ENCODE measurements around the gene GPATCH11.

Gene GPATCH11

GRCh38 chr2:37083873-37084794 is at the start of gene GPATCH11, which contains the start of gene HEATR5B:
TSS of gene GPATCH11 (plus strand) at chr2:37084518. CDS start at chr2:37088382, 3,864 bp downstream.
TSS of gene HEATR5B (minus strand) at chr2:37084372. CDS start at chr2:37083414, 958 bp downstream.
- Histone ChIP-seq H3K4me3 (peak within 1 kb of the TSS; percentile 65 to 95 (median 79)), H3K27ac (peak within 1 kb of the TSS; percentile 65 to 90 (median 81))

- H3K4me3 ChIP-seq, result no peak overlapping the region
These were observed 46.5 kb upstream of the GPATCH11 start for GRCh38 chr2:37037771-37038170.

DNA sequence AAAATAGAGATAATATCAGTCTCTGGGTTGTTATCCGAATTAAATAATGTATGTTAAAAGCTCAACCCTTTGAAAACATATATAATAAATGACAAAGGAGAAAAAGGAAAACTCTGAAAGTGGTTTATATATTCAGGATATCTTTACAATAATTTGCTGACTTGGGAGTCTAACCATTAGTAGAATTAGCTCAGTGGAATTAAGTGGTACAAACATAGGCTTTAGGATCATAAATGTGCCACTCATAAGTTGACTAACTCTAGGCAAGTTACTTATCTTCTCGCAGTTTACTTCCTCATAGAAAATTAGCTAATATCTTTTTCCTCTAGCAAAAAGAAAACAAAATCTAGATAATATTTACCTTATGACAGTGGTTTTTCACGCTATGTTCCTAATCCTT is 44.7 kb upstream of the GPATCH11 start:
- Histone ChIP-seq H3K4me3 (no peak overlapping the region), H3K27ac (no peak overlapping the region)

More at GRCh38 chr2:37037771-37038170, 46.5 kb upstream of the GPATCH11 start:
- no peak overlapping the region for H3K27ac ChIP-seq

- Histone ChIP-seq H3K27ac (peak overlapping the region in 1 of 21 experiments; percentile 17), H3K4me3 (no peak overlapping the region)
These were observed 31.6 kb upstream of the GPATCH11 start for GRCh38 chr2:37052600-37053332.

DNA sequence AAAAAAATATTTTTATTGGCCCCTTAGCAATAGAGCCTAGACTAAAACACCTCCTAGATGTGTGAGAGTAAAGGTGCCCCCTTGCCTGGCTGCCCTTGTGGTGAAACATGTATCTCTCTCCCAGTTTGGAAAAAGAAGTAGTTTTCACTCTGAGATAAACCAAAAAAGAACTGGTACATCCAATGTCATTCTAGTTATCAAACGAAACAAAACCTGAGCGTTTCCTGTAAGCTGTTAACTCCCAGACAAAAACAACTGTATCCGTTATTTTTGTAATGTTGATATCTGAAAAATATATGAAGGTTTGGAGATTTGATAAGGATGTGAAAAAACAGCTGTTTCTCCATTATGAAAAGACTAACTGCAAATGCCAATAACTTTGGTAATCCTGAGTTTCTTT is 24.5 kb upstream of the GPATCH11 start:
- Histone ChIP-seq H3K4me3 (no peak overlapping the region), H3K27ac (no peak overlapping the region)

GRCh38 chr2:37060446-37060845 is 23.9 kb upstream of the GPATCH11 start:
- Histone ChIP-seq H3K4me3 (no peak overlapping the region), H3K27ac (no peak overlapping the region)

- H3K27ac ChIP-seq, result no peak overlapping the region
- no peak overlapping the region for H3K4me3 ChIP-seq
These were observed 23.2 kb upstream of the GPATCH11 start for GRCh38 chr2:37061013-37061711.

DNA sequence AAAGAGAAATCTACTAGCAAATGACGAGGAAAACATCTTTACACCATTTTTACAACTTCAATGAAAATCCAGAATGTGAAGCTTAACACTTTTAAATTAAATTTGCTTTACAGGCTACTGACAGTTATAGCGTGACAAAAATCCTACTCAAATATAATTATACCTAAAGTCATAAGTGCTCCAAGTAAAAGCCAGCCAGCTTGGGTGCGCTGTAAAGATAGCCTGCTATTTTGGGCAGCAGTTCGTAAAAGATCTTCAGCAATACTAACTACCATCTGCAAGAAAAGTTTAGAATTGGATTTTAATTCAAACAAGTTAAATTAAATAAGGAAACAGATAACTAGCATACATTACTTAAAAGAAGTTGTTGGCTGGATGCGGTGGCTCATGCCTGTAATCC is 22.5 kb upstream of the GPATCH11 start:
- Histone ChIP-seq H3K4me3 (no peak overlapping the region), H3K27ac (no peak overlapping the region)

GRCh38 chr2:37068686-37069085 is 15.6 kb upstream of the GPATCH11 start:
- H3K27ac ChIP-seq, result no peak overlapping the region
- no peak overlapping the region for H3K4me3 ChIP-seq

- no peak overlapping the region for H3K4me3 ChIP-seq
- H3K27ac ChIP-seq, result no peak overlapping the region
These were observed 13.4 kb upstream of the GPATCH11 start for GRCh38 chr2:37070931-37071330.

- peak overlapping the region in 2 of 21 experiments; percentile 22 to 43 for H3K27ac ChIP-seq
These were observed 4.1 kb upstream of the GPATCH11 start for GRCh38 chr2:37080266-37080665.

GRCh38 chr2:37080689-37081088 is 3.6 kb upstream of the GPATCH11 start:
- no peak overlapping the region for H3K4me3 ChIP-seq
- peak overlapping the region in 4 of 21 experiments; percentile 3 to 43 (median 14) for H3K27ac ChIP-seq

More at GRCh38 chr2:37080266-37080665, 4.1 kb upstream of the GPATCH11 start:
- H3K4me3 ChIP-seq, result no peak overlapping the region

DNA sequence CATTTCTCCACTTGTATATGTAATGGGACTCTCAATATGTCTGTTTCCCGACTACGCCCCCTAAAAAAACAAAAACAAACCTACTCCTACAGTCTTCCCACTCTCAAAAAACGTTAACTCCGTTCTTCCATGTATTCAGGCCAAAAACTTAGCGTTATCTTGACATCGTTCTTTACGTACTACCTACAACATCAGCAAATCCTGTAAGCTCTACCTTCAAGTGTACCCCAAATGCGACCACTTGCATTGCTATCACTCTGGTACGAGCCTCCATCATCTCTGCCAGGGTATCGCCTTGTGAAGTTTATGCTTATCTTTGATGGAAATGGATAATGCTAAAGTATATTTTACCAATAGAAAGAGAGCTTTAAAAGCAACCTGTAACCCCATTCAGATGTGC is 479 bp downstream of the GPATCH11 start:
- peak overlapping the region; percentile 65 to 95 (median 79) for H3K4me3 ChIP-seq
- H3K27ac ChIP-seq, result peak overlapping the region in 19 of 21 experiments; percentile 56 to 90 (median 83)

GRCh38 chr2:37085731-37086147 is 1.4 kb downstream of the GPATCH11 start:
- no peak overlapping the region for H3K4me3 ChIP-seq
- no peak overlapping the region for H3K27ac ChIP-seq

DNA sequence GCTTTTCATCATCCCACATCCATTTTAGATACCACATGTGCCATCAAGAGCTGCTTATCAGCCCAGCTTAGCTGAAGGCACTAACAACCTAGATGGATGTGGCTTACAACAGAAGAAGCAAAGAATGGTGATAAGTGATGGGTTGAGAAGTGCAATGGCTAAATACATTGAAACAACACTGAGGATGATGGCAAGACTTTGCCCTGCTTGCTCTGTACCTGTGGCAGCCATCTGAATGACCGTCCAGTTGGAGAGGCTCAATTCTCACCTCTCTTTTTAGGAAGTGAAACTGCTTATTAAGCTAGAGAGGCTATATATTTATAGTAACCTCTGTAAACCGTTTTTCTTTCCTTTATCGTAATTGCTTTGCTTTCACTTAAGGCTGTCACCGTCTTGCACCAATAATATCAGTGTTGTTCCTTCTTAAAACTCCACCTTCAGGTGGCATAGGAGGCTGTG is 5.7 kb downstream of the GPATCH11 start:
- Histone ChIP-seq H3K4me3 (no peak overlapping the region), H3K27ac (peak overlapping the region in 1 of 21 experiments; percentile 19)

GRCh38 chr2:37091873-37092272 is 7.6 kb downstream of the GPATCH11 start:
- Histone ChIP-seq H3K4me3 (no peak overlapping the region), H3K27ac (no peak overlapping the region)

- Histone ChIP-seq H3K27ac (no peak overlapping the region), H3K4me3 (no peak overlapping the region)
These were observed 12.2 kb downstream of the GPATCH11 start for GRCh38 chr2:37096568-37096967.

DNA sequence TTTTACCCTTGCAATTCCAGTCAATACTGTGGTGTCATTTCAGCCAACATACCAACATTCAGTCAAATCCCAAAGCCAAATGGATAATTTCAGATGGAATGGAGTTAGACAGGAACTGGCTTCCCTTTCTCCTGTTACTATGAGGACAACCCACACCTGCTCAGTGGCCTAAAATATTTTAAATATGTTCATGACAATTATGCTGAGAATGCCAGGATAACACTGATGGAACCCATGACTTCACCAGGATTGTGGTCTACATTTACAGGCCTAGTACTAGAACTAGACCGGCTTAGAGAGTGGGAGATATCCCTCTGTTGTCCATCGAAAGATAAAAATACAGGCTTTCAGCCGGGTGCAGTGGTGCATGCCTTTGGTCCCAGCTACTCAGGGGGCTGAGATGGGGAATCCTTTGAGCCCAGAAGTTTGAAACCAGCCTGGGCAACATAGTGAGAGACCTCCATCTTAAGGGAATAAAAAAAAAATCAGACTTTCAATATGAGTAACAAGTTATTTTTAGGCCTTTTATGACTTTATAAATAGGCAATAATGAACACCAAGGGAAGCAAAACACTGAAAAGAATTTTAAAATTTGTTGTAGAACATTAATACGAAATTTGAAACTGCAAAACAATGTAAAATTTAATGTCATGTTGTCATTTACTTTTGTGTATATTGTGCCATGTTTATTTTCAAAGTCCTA is 14.2 kb downstream of the GPATCH11 start:
- Histone ChIP-seq H3K4me3 (no peak overlapping the region), H3K27ac (no peak overlapping the region)

DNA sequence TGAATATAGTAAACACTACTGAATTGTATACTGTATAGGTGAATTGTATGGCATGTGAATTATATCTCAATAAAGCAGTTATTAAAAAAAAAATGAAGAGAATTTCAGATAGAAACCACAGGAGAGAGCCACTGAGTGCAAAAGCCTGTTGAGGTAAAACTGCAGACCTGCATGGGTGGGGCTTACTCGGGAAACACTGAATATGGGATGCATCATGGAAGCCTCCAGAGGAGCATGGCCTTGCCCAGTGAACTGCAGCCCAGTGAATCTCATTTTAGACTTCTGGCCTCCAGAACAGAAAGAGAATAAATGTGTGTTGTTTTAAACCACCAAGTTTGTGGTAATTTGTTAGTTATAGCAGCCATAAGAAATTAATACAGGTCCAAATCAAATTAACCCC is 15.7 kb downstream of the GPATCH11 start:
- Histone ChIP-seq H3K4me3 (no peak overlapping the region), H3K27ac (no peak overlapping the region)

All from skin epidermis (tissue), 12 donors.